Effector CD8-positive, alpha-beta T cell (primary cell): ENCODE data around the gene CDKL1.

Experiments used
- DNase-seq: peaks from one replicate; lab custom pipeline; 2025; lab: John Stamatoyannopoulos, UW
- total RNA-seq, 4 experiments: gene quantifications; one replicate each; lab custom pipeline; 2026; lab: John Stamatoyannopoulos, UW

The CDKL1 gene
- total RNA-seq, result 4.9 to 13.2 (median 11.5) reads per million in 4 experiments

- peak; percentile 4 for DNase-seq
Observed at GRCh38 chr14:50396631-50397389, at the start of gene CDKL1. TSS of gene CDKL1 (minus strand) at chr14:50396881. CDS start at chr14:50395868, 1,013 bp downstream.

- DNase-seq, result no peak
Observed at GRCh38 chr14:50434528-50434927, 37.8 kb upstream of the CDKL1 start.

- no peak for DNase-seq
Observed at GRCh38 chr14:50432131-50432530, 35.5 kb upstream of the CDKL1 start.

- DNase-seq, result no peak
Observed at GRCh38 chr14:50425816-50426215, 29.1 kb upstream of the CDKL1 start.

GRCh38 chr14:50425105-50425504 is 28.4 kb upstream of the CDKL1 start:
- no peak for DNase-seq

DNA sequence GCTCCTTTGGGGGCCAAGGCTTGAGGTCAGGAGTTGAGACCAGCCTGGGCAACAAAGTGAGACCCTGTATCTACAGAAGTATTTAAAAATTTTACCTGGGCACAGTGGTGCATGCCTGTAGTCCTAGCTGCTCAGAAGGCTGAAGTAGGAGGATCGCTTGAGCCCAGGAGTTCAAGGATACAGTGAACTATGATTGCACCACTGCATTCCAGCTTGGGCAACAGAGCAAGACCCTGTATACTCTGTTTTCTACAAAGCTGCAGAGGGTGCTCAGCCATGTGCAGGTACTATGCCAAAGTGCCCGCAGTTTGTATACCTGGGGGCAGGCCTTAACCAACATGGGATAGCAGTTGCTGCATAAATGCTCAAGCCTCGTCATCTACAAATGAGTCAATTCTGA is 26.8 kb upstream of the CDKL1 start:
- no peak for DNase-seq

GRCh38 chr14:50421499-50421898 is 24.8 kb upstream of the CDKL1 start:
- no peak for DNase-seq

GRCh38 chr14:50417853-50418252 is 21.2 kb upstream of the CDKL1 start:
- DNase-seq, result no peak

- no peak for DNase-seq
Observed at GRCh38 chr14:50410921-50411320, 14.2 kb upstream of the CDKL1 start.

GRCh38 chr14:50410071-50410470 is 13.4 kb upstream of the CDKL1 start:
- DNase-seq, result no peak

GRCh38 chr14:50407111-50407812 is 10.6 kb upstream of the CDKL1 start:
- no peak for DNase-seq

DNA sequence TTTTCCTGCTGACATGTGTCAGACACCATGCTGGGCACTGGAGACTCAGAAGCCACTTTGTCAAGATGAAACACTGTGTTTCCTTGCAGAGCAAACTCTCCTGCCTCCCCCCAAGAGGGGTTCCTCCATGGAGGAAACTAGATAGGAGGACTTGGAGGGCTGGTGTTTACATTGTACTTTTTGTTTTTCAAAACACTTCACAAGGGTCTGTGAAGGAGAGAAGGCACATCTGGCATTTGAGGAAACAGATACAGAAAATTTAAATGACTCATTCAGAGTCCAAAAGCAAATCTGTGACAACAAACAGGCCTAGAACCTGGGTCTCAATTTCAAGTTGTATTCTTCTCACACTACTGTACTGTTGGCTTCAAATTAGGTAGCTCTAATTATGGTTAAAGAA is 6.7 kb upstream of the CDKL1 start:
- no peak for DNase-seq

- no peak for DNase-seq
Observed at GRCh38 chr14:50402965-50403364, 6.3 kb upstream of the CDKL1 start.

DNA sequence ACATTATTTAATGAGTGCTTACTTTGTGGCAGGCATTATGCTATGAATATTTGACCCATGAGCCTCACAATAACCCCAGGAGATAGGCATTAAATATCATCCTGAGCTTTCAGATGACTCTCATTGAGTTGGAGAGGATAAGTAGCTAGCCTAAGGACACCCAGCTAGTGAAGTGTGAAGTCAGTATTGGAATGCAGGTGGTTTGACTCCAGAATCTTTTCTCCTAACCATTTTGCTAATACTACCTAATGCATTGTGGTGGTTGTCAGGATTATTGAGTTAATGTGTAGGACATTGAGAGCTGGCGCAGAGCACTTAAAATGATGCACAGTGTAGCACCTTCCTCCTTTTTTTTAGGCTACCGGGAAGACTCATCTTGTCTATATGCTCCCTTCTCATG is 3.8 kb upstream of the CDKL1 start:
- DNase-seq, result no peak

DNA sequence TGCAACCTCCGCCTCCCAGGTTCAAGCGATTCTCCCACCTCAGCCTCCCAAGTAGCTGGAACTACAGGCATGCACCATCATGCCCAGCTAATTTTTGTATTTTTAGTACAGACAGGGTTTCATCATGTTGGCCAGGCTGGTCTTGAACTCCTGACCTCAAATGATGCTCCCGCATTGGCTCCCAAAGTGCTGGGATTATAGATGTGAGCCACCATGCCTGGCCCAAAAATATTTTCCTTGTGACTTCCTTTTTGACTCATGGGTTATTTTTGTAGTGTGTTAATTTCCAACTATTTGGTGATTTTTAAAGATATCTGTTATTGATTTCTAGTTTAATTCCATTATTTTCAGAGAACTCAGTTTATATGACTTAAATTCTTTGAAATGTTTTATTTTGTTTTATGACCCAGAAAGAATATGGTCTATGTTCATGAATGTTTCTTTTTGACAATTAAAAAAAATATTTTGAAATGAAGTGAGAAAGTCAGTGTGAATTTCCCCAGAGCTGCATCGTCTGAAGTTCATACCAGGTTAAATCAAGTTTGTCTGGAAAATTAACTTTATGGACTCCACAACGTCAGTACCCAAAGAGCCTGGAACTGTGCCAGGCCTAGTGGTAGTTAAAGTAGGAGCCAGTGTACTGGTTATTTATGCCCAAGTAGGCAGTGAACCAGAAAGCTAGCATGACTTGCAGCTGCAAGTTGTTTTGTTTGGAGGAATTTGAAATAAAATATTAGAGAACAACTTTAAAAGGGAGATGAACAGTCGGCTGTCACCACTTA is 2.8 kb upstream of the CDKL1 start:
- DNase-seq, result no peak

DNA sequence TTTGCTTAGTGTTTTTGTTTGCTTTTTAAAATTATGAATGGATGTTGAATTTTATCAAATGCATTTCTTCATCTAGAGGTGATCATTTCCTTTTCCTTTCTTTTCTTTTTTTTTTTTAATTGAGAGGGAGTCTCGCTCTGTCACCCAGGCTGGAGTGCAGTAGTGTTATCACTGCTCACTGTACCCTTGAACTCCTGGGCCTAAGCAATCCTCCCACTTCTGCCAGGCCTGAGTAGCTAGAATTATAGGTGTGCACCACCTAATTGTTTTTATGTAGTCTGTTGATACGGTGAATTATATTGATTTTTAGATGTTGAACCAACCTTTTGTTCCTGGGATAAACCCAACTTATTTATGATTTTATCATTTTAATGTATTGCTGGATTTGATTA is 1.5 kb upstream of the CDKL1 start:
- no peak for DNase-seq

DNA sequence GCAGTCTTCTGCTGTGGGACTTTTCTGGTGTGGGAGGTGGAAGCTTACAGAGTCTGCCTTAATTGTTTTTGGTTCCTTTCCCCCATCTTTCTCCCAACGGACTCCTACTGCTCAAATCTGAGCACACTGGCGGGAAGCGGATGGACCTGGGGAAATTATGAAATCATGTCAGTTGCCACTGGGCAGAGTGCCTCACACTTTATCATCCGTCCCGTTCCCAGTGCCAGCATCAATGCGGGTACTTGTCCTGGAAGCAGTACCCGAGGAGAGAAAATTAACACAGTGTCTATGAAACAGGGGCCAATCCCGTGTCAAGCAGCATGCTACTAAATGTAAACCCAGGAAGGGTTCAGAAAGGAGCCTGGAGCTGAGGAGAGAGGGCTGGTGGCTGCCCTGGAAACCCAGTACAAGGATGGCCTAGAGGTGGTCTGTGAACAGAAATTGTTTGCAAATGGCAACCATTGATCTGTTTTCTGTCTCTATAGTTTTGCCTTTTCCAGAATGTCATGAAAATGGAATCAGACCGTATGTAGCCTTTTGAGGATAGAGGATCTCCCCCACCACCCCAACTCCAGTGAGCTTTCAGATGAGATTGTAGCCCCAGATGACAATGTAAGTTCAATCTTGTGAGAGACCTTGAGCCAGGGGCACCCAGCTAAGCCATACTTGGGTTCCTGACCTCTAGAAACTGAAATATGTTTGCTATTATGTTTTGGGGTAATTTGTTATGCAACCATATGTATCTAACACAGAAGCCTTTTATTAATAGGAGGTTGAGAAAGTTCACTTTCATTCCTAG is 908 bp upstream of the CDKL1 start:
- no peak for DNase-seq

- DNase-seq, result no peak
Observed at GRCh38 chr14:50395448-50395847, 1.2 kb downstream of the CDKL1 start.

GRCh38 chr14:50394713-50395112 is 2.0 kb downstream of the CDKL1 start:
- no peak for DNase-seq

DNA sequence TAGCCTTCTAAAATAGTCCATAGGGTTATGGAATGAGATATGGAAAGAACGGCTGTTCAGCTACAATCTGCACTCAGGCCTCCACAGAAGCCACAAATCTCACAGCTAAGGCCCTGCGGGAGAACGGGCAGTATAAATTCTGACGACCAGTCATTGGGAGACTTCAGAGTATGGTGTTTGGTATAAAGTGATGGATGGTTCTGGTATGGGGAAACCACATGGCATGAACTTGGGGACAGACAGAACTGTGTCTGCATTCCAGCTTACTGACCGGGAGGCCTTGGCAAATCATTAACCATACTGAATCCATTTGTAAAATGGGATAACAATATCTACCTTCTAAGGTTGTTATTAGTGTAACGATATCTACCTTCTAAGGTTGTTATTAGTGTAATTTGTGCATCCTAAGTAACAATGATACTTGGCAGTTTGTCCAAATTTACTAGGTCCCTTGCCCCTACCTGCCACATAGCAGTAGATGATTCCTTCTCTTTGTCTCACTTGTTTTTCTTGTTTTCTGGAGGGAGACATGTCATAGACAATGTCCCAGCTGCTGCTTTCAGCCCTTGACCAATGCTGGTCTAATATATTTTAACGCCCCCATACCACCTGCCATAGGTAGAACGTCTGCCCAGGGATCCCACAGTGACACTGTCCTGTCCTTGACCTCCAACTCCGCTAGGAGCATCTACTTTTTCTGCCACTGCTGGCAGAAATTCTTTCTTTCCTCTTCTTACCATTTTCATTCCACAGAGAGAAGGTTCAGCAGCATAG is 6.8 kb downstream of the CDKL1 start:
- no peak for DNase-seq
